GM23338 (cell line): ENCODE results near the gene ZNF358. TPM values are rescaled to one million over a fixed set of nuclear protein-coding genes. Genes with fewer than 3 reads are reported as not detected.

Experiments used
- ATAC-seq: fragments of 200-7000 bp; cut with Tn5 transposase; 3 replicates; pipeline ENCODE4 v1.9.1; 2020
- DNase-seq: peaks from one replicate; pipeline ENCODE4 v3.0.0-alpha.2; 2015; ENCODE audit warnings: low spot score
- H2AFZ ChIP-seq: fragments of 200-600 bp; sonication (generic); 2 replicates; pipeline ENCODE4 v1.8.0; 2016; ENCODE audit warnings: antibody characterized with exemption, mild to moderate bottlenecking, moderate library complexity
- H3F3A ChIP-seq: fragments of 200-600 bp; sonication (generic); replicated peaks from 2 replicates; pipeline ENCODE4 v1.8.0; 2017; ENCODE audit warnings: antibody characterized with exemption, mixed run types, low read depth
- H3K27ac ChIP-seq: fragments of 200-600 bp; sonication (generic); 2 replicates; pipeline ENCODE4 v1.6.1; 2016; ENCODE audit warnings: low read depth
- H3K27me3 ChIP-seq: fragments of 200-600 bp; sonication (generic); 2 replicates; pipeline ENCODE4 v1.8.0; 2016; ENCODE audit warnings: mild to moderate bottlenecking, mixed run types, moderate library complexity; ENCODE audit not compliant: insufficient read depth
- H3K36me3 ChIP-seq: fragments of 200-600 bp; sonication (generic); 2 replicates; pipeline ENCODE4 v1.8.0; 2016; ENCODE audit warnings: mild to moderate bottlenecking; ENCODE audit not compliant: insufficient read depth
- H3K4me1 ChIP-seq: fragments of 200-600 bp; sonication (generic); 2 replicates; pipeline ENCODE4 v1.8.0; 2016; ENCODE audit warnings: mild to moderate bottlenecking, moderate library complexity; ENCODE audit not compliant: insufficient read depth
- H3K4me2 ChIP-seq: fragments of 200-600 bp; sonication (generic); 2 replicates; pipeline ENCODE4 v1.7.1; 2017; ENCODE audit warnings: mixed run types
- H3K4me3 ChIP-seq: fragments of 200-600 bp; sonication (generic); 2 replicates; pipeline ENCODE4 v1.6.1; 2016; ENCODE audit warnings: mixed run types
- H3K79me2 ChIP-seq: fragments of 200-600 bp; sonication (generic); replicated peaks from 2 replicates; pipeline ENCODE4 v1.8.0; 2017; ENCODE audit warnings: mild to moderate bottlenecking; ENCODE audit not compliant: insufficient read depth
- H3K9me2 ChIP-seq: fragments of 200-600 bp; sonication (generic); 2 replicates; pipeline ENCODE4 v1.8.0; 2017; ENCODE audit not compliant: insufficient read depth
- H4K20me1 ChIP-seq: fragments of 200-600 bp; sonication (generic); replicated peaks from 2 replicates; pipeline ENCODE4 v1.8.0; 2017; ENCODE audit warnings: mild to moderate bottlenecking; ENCODE audit not compliant: insufficient read depth
- H3K27ac Mint-ChIP-seq: 2 replicates; pipeline ENCODE4 v1.8.0; 2020; ENCODE audit warnings: inconsistent platforms, mild to moderate bottlenecking, moderate library complexity, mixed read lengths
- H3K27me3 Mint-ChIP-seq: 3 replicates; pipeline ENCODE4 v1.8.0; 2022; ENCODE audit warnings: low read depth, mild to moderate bottlenecking, moderate library complexity, mixed read lengths, inconsistent platforms; ENCODE audit not compliant: insufficient read depth, poor library complexity
- H3K36me3 Mint-ChIP-seq: 3 replicates; pipeline ENCODE4 v1.8.0; 2021; ENCODE audit warnings: low read depth, mild to moderate bottlenecking, inconsistent platforms, moderate library complexity, mixed read lengths
- H3K4me1 Mint-ChIP-seq: 3 replicates; pipeline ENCODE4 v1.8.0; 2020; ENCODE audit warnings: mild to moderate bottlenecking, inconsistent platforms, mixed read lengths
- H3K4me3 Mint-ChIP-seq: 3 replicates; pipeline ENCODE4 v1.8.0; 2021; ENCODE audit warnings: moderate library complexity, mild to moderate bottlenecking, inconsistent platforms, mixed read lengths
- H3K9me3 Mint-ChIP-seq: 3 replicates; pipeline ENCODE4 v1.8.0; 2020; ENCODE audit warnings: moderate library complexity, mild to moderate bottlenecking, inconsistent platforms, mixed read lengths
- CREB1 ChIP-seq: fragments of 250-450 bp; sonication (Bioruptor Pico); IDR thresholded peaks from 2 replicates; pipeline ENCODE4 v1.5.0; 2020; ENCODE audit warnings: low read depth, mild to moderate bottlenecking, moderate library complexity
- ETS1 ChIP-seq: IDR thresholded peaks from 2 replicates; pipeline ENCODE4 v1.6.1; 2016; ENCODE audit warnings: antibody characterized with exemption
- EZH2 ChIP-seq: fragments of 200-600 bp; sonication (generic); IDR thresholded peaks from one replicate; pipeline ENCODE4 v1.8.0; 2017; ENCODE audit warnings: antibody characterized with exemption, mild to moderate bottlenecking, low read depth; ENCODE audit not compliant: unreplicated experiment
- EZH2phosphoT487 ChIP-seq: fragments of 200-600 bp; sonication (generic); IDR thresholded peaks from one replicate; pipeline ENCODE4 v1.8.1; 2018; ENCODE audit warnings: antibody characterized with exemption; ENCODE audit not compliant: unreplicated experiment
- JUNB ChIP-seq: IDR thresholded peaks from one replicate; pipeline ENCODE4 v1.6.1; 2016; ENCODE audit warnings: antibody characterized with exemption; ENCODE audit not compliant: unreplicated experiment
- NANOG ChIP-seq: IDR thresholded peaks from 2 replicates; pipeline ENCODE4 v1.6.1; 2016; ENCODE audit warnings: antibody characterized with exemption, borderline replicate concordance
- POLR2AphosphoS5 ChIP-seq: IDR thresholded peaks from 2 replicates; pipeline ENCODE4 v1.6.1; 2016; ENCODE audit warnings: antibody characterized with exemption, low read depth
- STAT1 ChIP-seq: IDR thresholded peaks from one replicate; pipeline ENCODE4 v1.6.1; 2016; ENCODE audit warnings: antibody characterized with exemption; ENCODE audit not compliant: unreplicated experiment
- ZNF331 ChIP-seq: fragments of 250-450 bp; sonication (Bioruptor Pico); IDR thresholded peaks from 2 replicates; pipeline ENCODE4 v1.5.0; 2020; ENCODE audit warnings: low read depth, mild to moderate bottlenecking, moderate library complexity
- polyA plus RNA-seq: library from polyadenylated mRNA; unstranded; fragments of >200 nt; fragmentation: Nextera tagmentation; extraction: Ambion mirVana; gene quantifications from 2 replicates; pipeline ENCODE4 v1.2.1, GENCODE V29; 2016
- total RNA-seq: library from RNA; depleted of rRNA; stranded (reverse); fragments of >200 nt; shearing (Covaris generic); gene quantifications from 2 replicates; pipeline ENCODE4 v1.2.3, GENCODE V29; 2014
- TF ChIP-seq, protein P1 (sequence below): IDR thresholded peaks from one replicate; pipeline ENCODE4 v1.6.1; 2018; ENCODE audit warnings: antibody characterized with exemption; ENCODE audit not compliant: unreplicated experiment
- TF ChIP-seq, protein P2 (sequence below), 2 experiments: fragments of 200-600 bp in 1 of 2; sonication (generic) in 1 of 2; conservative IDR thresholded peaks; 2 replicates each; pipeline versions ENCODE4 v1.5.1 to v1.6.1; 2016 to 2017; ENCODE audit warnings: antibody characterized with exemption in 2 of 2, low read depth in 2 of 2, mild to moderate bottlenecking in 2 of 2, moderate library complexity in 1 of 2

Gene ZNF358
- total and polyA plus RNA-seq, 2 experiments from 2014 or later: 23.8 to 52.9 TPM

- Histone ChIP-seq H3K36me3 (no peaks in the 10 kb centered on the region), H3K27me3 (no peaks in the 10 kb centered on the region), H3K27ac (no peak overlapping the region), H3K79me2 (no peaks in the 10 kb centered on the region), H3K4me1 (no peaks in the 10 kb centered on the region), H4K20me1 (no peaks in the 10 kb centered on the region), H3K4me3 (no peak overlapping the region), H3F3A (peaks cover 5% of the 10 kb centered on the region; the same call in 1 of the 2 replicates), H3K9me2 (no peaks in the 10 kb centered on the region), H3K4me2 (no peak overlapping the region), H2AFZ (no peak overlapping the region)
- DNase-seq (no peak), ATAC-seq (no peak)
- no peaks in the 10 kb centered on the region; the same call in 2 of the 3 replicates for H3K9me3 Mint-ChIP-seq
- TF ChIP-seq, protein P1, sequence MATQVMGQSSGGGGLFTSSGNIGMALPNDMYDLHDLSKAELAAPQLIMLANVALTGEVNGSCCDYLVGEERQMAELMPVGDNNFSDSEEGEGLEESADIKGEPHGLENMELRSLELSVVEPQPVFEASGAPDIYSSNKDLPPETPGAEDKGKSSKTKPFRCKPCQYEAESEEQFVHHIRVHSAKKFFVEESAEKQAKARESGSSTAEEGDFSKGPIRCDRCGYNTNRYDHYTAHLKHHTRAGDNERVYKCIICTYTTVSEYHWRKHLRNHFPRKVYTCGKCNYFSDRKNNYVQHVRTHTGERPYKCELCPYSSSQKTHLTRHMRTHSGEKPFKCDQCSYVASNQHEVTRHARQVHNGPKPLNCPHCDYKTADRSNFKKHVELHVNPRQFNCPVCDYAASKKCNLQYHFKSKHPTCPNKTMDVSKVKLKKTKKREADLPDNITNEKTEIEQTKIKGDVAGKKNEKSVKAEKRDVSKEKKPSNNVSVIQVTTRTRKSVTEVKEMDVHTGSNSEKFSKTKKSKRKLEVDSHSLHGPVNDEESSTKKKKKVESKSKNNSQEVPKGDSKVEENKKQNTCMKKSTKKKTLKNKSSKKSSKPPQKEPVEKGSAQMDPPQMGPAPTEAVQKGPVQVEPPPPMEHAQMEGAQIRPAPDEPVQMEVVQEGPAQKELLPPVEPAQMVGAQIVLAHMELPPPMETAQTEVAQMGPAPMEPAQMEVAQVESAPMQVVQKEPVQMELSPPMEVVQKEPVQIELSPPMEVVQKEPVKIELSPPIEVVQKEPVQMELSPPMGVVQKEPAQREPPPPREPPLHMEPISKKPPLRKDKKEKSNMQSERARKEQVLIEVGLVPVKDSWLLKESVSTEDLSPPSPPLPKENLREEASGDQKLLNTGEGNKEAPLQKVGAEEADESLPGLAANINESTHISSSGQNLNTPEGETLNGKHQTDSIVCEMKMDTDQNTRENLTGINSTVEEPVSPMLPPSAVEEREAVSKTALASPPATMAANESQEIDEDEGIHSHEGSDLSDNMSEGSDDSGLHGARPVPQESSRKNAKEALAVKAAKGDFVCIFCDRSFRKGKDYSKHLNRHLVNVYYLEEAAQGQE: no peak
- TF ChIP-seq POLR2AphosphoS5 (no peak), ETS1 (no peak), CREB1 (CRISPR knock-in tag) (no peak), EZH2 (no peak), ZNF331 (CRISPR knock-in tag) (no peak), NANOG (no peak), STAT1 (no peak), EZH2phosphoT487 (no peak), JUNB (no peak)
- TF ChIP-seq, protein P2, sequence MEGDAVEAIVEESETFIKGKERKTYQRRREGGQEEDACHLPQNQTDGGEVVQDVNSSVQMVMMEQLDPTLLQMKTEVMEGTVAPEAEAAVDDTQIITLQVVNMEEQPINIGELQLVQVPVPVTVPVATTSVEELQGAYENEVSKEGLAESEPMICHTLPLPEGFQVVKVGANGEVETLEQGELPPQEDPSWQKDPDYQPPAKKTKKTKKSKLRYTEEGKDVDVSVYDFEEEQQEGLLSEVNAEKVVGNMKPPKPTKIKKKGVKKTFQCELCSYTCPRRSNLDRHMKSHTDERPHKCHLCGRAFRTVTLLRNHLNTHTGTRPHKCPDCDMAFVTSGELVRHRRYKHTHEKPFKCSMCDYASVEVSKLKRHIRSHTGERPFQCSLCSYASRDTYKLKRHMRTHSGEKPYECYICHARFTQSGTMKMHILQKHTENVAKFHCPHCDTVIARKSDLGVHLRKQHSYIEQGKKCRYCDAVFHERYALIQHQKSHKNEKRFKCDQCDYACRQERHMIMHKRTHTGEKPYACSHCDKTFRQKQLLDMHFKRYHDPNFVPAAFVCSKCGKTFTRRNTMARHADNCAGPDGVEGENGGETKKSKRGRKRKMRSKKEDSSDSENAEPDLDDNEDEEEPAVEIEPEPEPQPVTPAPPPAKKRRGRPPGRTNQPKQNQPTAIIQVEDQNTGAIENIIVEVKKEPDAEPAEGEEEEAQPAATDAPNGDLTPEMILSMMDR (conservative IDR thresholded peaks at IDR 0.05; ENCODE audit: low read depth in 2 of 2): no peak
- H3K4me3 Mint-ChIP-seq: no peak overlapping the region
- peaks cover 2% of the 10 kb centered on the region for H3K27me3 Mint-ChIP-seq
- H3K36me3 Mint-ChIP-seq: peaks cover 6% of the 10 kb centered on the region
- no peak overlapping the region for H3K27ac Mint-ChIP-seq
- H3K4me1 Mint-ChIP-seq: no peaks in the 10 kb centered on the region; the same call in 2 of the 3 replicates
Observed at GRCh38 chr19:7529246-7529600, 13.3 kb downstream of the ZNF358 start.
